ENCODE measurements around the gene MED7. TPM values are rescaled to one million over a fixed set of nuclear protein-coding genes. Genes with fewer than 3 reads are reported as not detected.
A peak's percentile ranks its signal among the peaks of the same experiment; 100 is the strongest.

MED7 gene
- polyA plus RNA-seq, 2 of the 4 experiments (the other 2 are of a cell fraction), result 22.6 to 23.0 TPM

GRCh38 chr5:157143127-157143971 is 684 bp upstream of the MED7 start (continued):
- TF ChIP-seq RCOR1 (IDR thresholded peaks at IDR 0.05; ENCODE audit: low read depth, low read length) (no peak), SREBF2 (IDR thresholded peaks at IDR 0.05) (no peak), NR3C1 (IDR thresholded peaks at IDR 0.05) (no peak), MAX (IDR thresholded peaks at IDR 0.05) (peak; percentile 61; the same call in 1 of the 2 replicates), KDM5A (IDR thresholded peaks at IDR 0.05) (no peak), HOXB5 (CRISPR knock-in tag; IDR thresholded peaks at IDR 0.05) (peak; percentile 94), GATA3 (IDR thresholded peaks at IDR 0.05; ENCODE audit: borderline replicate concordance) (no peak), CHD2 (IDR thresholded peaks at IDR 0.05; ENCODE audit: low read length, partially characterized antibody) (no peak), HMGXB4 (CRISPR knock-in tag; IDR thresholded peaks at IDR 0.05; ENCODE audit: borderline replicate concordance) (no peak), FOSL2 (IDR thresholded peaks at IDR 0.05) (no peak), FOSL2 (CRISPR knock-in tag; IDR thresholded peaks at IDR 0.05) (no peak), ZFP36 (IDR thresholded peaks at IDR 0.05; ENCODE audit: borderline replicate concordance, partially characterized antibody) (no peak), BCL3 (IDR thresholded peaks at IDR 0.05) (no peak), CEBPB (IDR thresholded peaks at IDR 0.05) (no peak), CHD4 (IDR thresholded peaks at IDR 0.05; ENCODE audit: borderline replicate concordance) (no peak), ZNF302 (CRISPR knock-in tag; IDR thresholded peaks at IDR 0.05) (no peak), BHLHE40 (IDR thresholded peaks at IDR 0.05; ENCODE audit: low read depth, low read length) (no peak), MAFK (IDR thresholded peaks at IDR 0.05; ENCODE audit: partially characterized antibody) (no peak), HEYL (CRISPR knock-in tag; IDR thresholded peaks at IDR 0.05) (no peak), ATOH8 (CRISPR knock-in tag; IDR thresholded peaks at IDR 0.05; ENCODE audit: low read depth) (no peak), MYC (IDR thresholded peaks at IDR 0.05; ENCODE audit: borderline replicate concordance, low read length) (no peak), ESRRA (IDR thresholded peaks at IDR 0.05; ENCODE audit: borderline replicate concordance, low read length) (no peak), MAZ (IDR thresholded peaks at IDR 0.05; ENCODE audit: borderline replicate concordance, low read depth, low read length) (no peak), CBX2 (IDR thresholded peaks at IDR 0.05; ENCODE audit: borderline replicate concordance, low read depth) (no peak), SMC3 (IDR thresholded peaks at IDR 0.05) (no peak), HDAC2 (IDR thresholded peaks at IDR 0.05) (no peak), E2F6 (IDR thresholded peaks at IDR 0.05; ENCODE audit: borderline replicate concordance, low read depth) (peak; percentile 74), EHF (CRISPR knock-in tag; IDR thresholded peaks at IDR 0.05) (no peak), RFX5 (IDR thresholded peaks at IDR 0.05) (no peak), NFE2L2 (conservative IDR thresholded peaks at IDR 0.05; ENCODE audit: low read length) (no peak), JUN (IDR thresholded peaks at IDR 0.05) (peak in 1 of 2 experiments; percentile 33; a peak in 2 of 5 replicates), HOXB13 (CRISPR knock-in tag; IDR thresholded peaks at IDR 0.05; ENCODE audit: low read depth) (no peak), RNF2 (IDR thresholded peaks at IDR 0.05; ENCODE audit: borderline replicate concordance, low read depth) (no peak), FOSB (CRISPR knock-in tag; IDR thresholded peaks at IDR 0.05) (no peak)
